Measurements from ENCODE around the gene AGXT2.

Gene AGXT2

GRCh38 chr5:34957857-34958690 lies 89.7 kb downstream of the AGXT2 start:
- H3K36me3 ChIP-seq (ENCODE audit: control insufficient read depth in 1 of 2, insufficient read depth in 2 of 2, low read length in 2 of 2): peaks cover 16 to 18% of the 10 kb centered on the region in 2 donors
- no peaks in the 10 kb centered on the region for H3K9me3 ChIP-seq (ENCODE audit: control insufficient read depth in 1 of 2, low read length in 2 of 2)
- no peaks in the 10 kb centered on the region for H3K4me1 ChIP-seq (ENCODE audit: control insufficient read depth in 1 of 2, insufficient read depth in 2 of 2, low read length in 2 of 2)
- no peak overlapping the region for H3K4me3 ChIP-seq (ENCODE audit: low read depth in 1 of 2, low read length in 2 of 2)
- no peak overlapping the region for H3K27ac ChIP-seq (ENCODE audit: low read length)
- H3K27me3 ChIP-seq (ENCODE audit: low read depth, low read length): no peaks in the 10 kb centered on the region

GRCh38 chr5:34957321-34957720 lies 90.4 kb downstream of the AGXT2 start:
- Histone ChIP-seq H3K36me3 (ENCODE audit: control insufficient read depth in 1 of 2, insufficient read depth in 2 of 2, low read length in 2 of 2) (peaks cover 18 to 21% of the 10 kb centered on the region in 2 donors), H3K27ac (ENCODE audit: low read length) (no peak overlapping the region), H3K27me3 (ENCODE audit: low read depth, low read length) (no peaks in the 10 kb centered on the region), H3K4me3 (ENCODE audit: low read depth in 1 of 2, low read length in 2 of 2) (no peak overlapping the region), H3K9me3 (ENCODE audit: control insufficient read depth in 1 of 2, low read length in 2 of 2) (no peaks in the 10 kb centered on the region), H3K4me1 (ENCODE audit: control insufficient read depth in 1 of 2, insufficient read depth in 2 of 2, low read length in 2 of 2) (no peaks in the 10 kb centered on the region)

All from muscle layer of duodenum (tissue), 2 donors.